EH (cell line): ENCODE data around the gene CMSS1.
A peak's percentile ranks its signal among the peaks of the same experiment; 100 is the strongest.

ENCODE experiments used
- DNase-seq: peaks from one replicate; pipeline ENCODE4 v3.0.0-alpha.2; 2015; ENCODE audit warnings: low read depth

CMSS1 gene

DNA sequence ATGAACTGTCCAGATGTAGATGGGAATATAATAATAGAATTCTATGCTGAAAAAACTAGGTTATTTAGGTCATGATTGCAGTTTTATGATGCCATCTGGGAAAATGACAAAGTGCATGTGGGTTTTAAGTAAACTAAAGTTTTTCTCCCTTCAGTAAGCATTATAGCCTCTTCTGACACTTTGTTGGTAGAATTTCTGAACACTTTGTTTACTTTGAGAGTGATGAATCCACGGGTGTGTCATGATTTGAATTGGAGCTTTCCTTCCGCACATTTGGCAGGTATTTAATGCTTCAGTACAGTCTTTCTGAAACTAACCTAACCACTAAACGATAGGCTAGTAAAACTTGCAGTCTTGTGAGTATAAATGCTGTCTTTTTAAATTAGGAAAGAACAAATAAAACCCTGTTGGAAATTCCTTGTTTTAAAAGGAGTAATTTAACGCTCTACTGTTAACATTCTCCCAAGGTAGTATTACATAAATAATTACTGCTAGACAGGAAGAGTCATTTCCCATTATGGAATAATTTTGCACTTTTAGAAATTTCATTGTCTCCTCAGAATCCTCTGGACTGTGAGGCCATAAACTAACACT, 289.7 kb downstream of the CMSS1 start:
- peak; percentile 50 for DNase-seq

DNA sequence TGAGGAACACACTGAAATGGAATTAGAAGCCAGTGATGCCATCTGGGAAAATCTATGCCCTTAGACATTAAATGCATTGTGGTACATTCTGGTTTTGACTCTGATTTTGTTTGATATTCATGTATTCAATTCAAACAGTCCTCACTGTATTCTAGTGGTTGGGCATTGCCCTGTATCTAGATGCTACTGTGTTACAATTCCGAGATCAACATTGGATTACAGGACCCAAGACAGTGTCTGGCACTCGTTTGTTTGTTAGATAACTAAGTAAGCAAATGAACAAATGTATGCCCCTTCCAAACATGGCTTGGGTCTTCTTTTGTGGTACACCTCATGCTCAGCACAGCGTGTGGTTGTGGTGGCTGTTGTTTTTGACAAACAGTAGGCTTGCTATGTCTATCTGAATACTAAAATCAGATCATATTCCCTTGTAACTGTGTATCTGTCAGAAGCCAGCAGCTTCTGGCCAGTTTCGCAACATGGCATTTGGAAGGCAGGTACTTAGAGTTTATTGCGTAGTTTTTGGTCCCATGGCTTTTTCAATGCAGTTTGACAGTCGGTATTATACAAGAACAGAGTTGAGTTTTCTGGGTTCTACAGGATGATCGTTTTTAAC, 290.9 kb downstream of the CMSS1 start:
- no peak for DNase-seq

DNA sequence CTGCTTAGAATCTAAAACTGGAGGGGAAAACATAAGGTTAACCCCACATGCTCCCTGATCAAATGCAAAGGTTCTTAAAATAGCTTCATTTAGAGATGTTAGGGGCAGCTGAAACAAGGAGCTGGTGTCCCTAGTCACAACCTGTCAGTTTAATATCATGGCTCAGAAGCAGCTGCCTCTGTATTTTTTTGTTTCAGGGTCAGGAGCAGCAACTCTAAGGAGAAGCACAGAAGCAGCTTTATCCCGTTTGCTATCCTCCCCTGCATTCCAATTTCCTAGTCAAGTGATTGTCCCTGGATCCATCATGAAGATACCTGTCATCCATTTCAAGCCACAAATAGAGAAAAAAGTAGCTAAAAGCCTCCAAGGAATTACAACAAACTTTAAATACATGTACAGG, 292.5 kb downstream of the CMSS1 start:
- no peak for DNase-seq

DNA sequence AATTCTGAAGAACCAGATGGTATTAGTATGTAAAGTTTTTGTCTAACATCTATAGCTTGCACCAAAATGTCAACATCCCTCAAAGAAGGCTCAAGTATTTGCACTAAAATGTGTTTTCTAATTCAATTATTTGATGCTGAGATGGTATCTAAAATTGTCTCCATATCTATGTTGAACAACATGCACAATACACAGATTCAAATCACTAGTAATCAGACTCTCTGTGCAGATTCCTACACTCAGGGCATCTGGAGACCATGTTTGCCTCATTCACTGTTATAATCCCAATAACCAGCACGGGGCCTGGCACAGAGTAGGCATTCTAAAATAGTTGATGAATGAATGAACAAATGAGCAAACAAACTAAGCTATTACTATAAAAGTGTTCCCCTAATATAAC, 294.1 kb downstream of the CMSS1 start:
- no peak for DNase-seq

DNA sequence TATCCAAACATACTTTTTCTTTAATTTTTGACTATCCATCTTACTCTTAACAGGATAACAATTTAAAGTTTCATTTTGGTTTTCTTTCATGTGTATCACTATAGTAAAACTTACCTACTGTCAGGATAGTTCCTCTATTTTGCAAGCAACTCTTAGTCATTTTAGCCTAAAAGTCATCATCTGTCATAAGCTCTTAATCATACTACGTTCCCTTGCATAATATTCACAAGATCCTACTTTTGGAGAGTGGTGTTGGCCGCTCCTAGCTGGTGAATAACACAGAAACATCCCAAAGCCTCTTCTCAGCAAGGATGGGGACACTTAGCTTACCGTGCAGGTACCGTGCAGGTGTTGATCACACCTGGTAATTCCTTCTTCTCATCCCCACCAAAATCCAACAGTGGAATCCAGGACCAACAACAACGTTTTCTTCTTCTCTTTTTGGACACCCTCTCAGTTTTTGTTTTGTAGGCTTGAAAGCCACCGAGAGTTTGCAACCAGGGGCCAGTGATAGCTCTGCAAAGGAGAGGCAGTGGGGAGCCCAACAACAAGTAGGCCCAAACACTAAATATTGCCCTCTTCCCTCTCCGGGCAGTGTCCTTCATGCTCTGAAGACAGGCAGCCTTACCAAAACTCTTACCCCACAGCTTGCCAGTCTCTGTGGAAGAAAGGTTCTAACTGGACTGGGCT, 296.2 kb downstream of the CMSS1 start:
- no peak for DNase-seq

DNA sequence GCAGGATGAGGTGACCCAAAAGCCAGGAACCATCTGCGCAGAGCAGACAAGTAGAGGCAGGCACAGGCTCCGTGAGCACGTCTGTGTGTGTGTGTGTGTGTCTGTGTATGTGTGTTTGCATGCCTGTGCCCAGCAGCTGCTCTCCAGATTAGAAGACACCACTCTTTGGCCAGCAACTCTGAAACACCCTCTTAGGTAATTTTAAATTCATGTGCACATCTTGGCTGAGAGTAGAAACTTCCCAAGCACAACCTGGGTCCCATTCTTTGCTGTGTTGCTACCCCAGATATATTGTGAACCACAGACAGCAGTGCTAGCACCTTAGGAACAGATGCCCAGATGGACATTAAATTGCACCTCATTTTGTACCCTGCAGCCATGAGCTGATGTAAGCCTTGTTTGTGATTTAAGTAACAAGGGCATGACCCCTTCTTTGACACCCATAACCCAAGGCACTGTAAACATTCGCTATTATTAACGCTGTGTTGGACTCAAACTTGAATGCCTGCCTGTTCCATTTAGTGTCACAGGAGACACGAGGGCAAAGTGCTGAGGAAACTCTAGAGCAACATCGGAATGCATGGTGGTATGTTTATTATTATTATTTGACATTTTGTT, 296.9 kb downstream of the CMSS1 start, which contains the start of gene FILIP1L:
TSS of gene FILIP1L (minus strand) at position 89 of the 618 bp plus-strand sequence.
- no peak for DNase-seq

DNA sequence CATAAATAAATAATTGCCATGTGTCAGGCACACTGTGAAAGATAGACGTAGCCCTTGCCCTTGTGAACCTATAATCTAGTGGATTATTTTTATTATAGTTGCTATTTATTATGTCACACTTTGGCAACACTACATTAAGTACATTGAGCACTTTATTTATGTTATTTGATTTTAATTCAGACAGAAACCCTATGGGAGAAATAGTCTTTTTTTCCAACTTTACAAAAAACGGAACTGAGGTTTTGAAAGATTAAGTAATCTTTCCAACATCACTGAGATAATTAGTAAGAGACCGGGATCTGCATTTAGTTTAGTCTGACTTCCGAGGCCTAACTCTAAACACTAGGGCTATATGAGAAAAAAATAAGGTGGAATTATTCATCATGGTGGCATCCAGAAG, 299.4 kb downstream of the CMSS1 start:
- no peak for DNase-seq

DNA sequence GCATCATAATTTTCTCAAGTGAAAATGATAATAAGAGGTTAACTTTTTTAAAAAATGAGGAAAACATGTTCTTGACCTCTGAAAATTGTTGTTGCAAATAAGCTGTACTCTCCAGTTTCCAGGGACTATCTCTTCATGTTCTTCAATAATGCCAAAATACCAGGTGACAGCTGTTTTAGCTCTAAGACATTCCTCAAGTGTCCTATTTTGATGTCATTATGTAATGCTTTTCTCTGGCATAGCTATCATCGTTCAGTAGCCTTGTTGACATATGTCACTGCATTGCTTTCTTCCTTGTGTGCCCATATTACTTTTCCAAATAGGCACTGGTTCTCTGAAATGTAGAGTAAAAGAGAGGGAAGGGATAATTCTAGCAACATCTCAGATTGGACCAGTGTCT, 302.4 kb downstream of the CMSS1 start:
- DNase-seq, result no peak

DNA sequence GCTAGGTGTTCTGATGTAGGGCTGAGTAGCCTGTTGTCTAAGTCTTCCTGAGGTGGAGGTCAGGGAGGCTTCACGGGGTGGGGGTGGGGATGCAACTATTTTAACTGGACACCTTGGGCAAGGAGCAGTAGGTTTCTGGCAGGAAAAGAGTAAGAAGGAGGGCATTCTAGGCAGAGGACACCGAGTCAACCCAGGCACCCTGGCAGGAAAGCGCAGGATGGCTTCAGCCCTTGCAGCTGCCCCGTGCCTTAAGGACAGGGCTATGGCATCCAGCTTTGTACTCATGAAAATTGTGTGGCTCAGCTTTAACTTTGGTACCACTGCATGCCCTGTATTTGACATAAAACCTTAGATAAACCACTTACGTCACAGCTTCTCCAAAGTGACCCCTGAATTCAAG, 303.0 kb downstream of the CMSS1 start:
- no peak for DNase-seq

DNA sequence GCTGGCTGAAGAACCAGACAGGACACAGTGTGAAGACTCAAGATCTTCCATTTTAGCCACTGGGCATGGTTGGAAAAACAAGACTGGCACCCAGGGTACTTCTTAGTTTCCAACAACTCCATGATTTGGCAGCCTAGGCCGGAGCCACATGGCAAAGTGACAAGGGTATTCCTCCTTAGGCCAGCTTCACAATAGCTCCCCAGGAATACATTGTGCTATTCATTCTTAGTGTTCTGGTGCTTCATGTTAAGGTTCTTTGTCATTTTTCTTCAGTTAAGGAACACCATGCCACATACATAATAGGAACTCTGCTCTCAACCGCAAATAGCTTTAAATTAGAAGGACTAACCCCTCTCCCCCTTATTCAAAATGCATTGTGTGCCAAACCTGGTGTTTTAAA, 304.7 kb downstream of the CMSS1 start:
- DNase-seq, result no peak

DNA sequence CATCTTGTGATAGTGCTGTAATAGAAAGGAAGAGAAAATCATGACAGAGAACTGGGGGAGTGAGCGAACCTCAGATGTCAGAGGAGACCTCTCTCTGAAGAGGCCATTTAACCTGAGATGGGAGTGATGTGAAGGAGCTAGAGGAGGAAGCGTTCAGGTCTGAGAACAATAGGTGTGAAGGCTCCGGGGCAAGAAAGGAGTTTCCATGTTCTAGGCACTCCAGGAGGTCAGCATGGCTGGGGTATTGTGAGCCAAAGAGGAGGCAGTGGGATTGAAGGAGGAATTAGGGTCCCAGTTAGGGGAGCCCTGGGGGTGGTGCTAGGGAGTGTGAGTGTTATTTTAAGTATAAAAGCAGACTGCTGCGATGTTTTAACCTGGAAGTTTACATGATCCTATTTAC, 305.4 kb downstream of the CMSS1 start:
- no peak for DNase-seq

DNA sequence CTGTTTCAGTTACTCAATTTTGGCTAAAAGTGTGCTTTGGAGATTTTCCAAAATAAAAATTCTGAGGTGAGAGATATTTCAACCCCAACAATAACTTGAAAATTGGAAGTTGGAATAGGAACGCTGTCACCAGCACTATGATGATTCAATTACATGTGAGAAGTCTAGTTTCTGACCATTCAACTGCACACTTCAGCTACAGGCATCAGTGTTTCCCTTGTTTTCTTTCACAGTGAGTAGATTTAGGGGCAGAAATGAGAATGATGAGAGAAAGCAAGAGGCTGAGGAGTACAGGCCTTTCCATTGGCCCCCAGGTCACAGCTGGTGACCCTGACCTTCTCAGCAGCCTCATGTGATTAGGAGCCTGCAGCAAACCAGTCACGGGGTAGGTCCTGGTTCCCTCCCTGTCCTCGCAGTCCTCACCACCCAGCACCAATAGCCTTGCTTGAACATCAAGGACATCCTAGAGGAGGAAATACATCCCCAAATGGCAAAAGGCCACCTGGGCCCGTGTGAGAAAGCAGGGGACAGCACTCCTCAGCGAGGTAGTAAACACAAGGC, 306.6 kb downstream of the CMSS1 start:
- no peak for DNase-seq

DNA sequence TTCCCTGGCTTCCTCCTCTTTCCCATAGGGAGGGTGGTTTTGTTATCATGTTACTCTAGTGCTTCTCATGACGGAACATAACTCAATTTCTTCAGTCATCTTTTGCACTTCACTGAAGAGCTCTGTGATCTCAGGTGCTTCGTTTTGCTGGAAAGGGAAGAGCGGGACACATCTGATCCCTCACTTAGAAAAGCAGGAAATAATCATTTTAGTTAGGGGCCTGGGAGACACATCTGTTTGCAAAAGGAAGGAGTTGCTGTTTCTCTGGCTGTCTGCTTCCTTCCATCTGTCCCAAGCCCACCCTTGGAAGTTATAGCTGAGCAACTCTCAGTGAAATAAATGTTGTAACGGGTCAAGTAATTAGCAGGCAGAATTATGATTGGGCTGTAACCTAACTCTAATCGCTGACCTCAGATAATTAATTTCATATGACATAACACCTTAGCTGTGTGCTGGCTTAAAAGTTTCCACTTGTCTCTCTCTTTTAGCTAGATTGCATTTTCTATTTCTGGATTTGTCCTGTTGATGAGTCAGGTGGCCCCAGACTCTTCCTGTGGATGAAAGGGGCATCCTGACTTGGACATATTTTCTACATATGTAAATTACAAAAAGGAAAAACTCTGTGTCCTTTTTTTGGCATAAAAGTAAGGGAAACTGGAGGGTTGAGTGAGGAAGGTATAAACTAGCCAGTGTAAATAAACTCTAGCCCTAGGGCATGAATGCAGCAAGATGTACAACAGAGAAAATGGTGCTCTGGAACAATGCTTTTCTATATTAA, 307.7 kb downstream of the CMSS1 start:
- peak; percentile 58 for DNase-seq

DNA sequence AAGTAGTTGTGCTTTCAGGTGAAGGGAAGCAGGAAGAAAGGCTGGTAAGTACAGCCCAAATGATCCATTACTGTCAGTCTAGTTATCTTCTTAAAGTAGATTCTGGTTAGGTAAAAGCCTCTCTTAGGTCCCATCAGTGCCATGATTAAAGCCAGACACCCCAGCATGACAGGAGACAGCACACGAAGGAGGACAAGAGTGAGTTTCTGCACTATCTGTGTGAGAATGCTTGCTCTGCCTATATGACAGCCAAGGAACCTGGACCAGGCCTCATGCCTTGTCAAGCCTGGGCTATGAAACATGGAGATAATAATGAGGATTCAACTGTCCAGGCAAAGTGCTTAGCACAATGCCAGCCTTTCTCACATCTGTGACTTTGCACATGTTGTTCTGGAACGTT, 310.1 kb downstream of the CMSS1 start:
- DNase-seq, result no peak

DNA sequence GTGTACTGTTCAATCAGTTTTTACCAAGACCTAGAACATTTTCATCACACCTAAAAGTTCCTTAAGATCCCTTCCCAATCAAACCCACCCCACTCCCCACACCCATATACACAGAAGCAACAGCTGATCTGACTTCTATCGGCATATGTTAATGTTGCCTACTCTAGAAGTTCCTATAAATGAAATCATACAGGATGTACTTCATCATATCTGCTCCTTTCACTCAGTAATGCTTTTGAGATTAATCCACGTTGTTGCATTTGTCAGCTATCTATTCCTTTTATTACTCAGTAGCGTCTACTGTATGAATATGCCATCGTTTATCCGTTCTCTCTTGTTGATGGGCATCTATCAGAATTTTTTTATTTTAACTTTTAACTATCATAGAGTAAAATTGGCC, 310.9 kb downstream of the CMSS1 start:
- no peak for DNase-seq

DNA sequence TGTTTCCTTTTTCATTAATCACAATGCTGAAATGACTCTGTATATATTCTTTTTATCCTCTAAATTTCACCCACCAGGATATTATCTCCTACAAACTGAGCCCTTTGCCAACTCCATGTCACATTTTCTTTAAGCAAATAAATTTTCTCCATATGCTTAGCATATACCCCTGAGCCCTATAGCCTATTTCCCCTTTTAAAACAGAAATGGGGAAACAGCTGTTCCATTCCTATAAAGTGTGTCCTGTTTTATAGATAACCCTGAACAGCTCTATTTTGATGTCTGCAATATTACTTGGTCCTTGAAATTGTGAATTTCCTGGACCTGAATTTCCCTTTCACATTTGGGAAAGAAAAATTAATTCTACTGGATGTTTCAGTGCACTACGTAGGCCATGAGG, 312.3 kb downstream of the CMSS1 start:
- no peak for DNase-seq

DNA sequence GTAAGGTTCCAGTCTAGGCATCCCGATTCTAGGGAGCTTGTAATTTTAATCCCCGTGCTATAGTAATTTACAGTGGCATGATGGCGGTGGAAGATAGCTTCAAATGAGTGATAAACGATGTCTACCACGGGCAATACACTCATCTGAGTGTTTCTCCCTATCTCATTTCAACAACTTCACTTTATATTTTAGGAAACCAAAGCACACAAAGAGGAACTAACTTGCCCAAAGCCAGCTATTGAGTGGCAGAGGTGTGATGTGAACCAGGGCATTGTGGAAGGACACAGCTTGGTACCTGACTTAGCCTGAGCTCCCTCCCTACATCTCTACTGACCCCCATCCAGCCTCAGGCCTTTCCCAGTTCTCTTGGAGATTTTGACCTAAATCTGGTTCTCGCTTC, 313.6 kb downstream of the CMSS1 start:
- DNase-seq, result no peak

DNA sequence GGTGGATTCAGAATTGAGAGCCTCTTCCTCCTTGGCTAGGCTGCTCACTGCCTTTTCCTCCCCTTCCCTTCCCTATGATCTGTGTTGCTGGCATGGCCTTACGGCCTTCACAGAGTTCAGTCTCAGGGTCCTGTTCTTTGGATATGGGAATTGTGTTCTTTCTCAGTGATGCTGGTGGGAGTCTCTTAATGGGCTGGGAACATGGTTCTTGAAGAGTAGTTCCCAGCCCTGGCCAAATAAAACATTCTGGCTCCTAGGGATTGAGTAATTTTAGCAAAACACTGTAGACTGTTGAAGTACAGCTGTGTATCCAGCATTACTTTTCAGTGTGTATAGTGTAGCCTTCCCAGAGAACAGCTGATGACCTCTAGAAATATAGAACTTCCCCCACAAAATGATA, 319.3 kb downstream of the CMSS1 start:
- peak; percentile 38 for DNase-seq

DNA sequence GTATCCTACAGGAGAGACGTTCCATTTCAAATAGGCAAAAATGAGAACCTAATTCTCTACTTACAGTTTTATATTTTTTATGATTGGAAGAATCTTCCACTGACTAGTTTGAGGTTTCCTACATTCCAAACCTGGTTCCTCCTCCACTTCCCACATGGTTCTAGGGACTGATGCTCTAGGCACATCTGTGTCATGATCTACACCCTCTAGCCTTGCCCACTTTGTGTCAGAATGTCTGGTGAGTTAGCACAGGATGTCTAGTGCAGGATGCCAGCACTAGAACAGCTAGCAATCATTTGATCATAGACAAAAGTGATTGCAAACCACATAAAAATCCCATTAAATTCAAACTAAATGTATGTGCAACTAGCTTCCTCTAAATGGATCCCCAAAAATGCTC, 323.3 kb downstream of the CMSS1 start:
- DNase-seq, result no peak

DNA sequence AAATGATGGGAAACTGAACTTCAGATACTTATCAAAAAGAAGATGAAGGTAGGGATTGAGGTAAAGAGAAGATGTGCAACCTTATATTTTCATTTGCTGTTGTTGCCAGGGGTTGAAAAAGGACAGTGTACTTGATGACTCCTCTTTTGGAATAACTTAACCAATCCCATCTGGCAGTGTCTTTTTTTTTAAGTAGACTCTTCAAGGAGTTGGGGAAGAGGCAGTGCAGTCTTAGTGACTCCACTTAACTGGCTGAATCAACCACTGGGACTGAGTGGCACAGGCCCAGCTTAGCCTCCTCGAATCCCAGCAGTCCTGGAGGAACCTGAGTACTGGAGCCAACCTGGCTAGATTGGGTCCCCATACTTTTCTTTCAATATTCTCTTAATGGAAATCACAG, 323.9 kb downstream of the CMSS1 start:
- DNase-seq, result no peak

DNA sequence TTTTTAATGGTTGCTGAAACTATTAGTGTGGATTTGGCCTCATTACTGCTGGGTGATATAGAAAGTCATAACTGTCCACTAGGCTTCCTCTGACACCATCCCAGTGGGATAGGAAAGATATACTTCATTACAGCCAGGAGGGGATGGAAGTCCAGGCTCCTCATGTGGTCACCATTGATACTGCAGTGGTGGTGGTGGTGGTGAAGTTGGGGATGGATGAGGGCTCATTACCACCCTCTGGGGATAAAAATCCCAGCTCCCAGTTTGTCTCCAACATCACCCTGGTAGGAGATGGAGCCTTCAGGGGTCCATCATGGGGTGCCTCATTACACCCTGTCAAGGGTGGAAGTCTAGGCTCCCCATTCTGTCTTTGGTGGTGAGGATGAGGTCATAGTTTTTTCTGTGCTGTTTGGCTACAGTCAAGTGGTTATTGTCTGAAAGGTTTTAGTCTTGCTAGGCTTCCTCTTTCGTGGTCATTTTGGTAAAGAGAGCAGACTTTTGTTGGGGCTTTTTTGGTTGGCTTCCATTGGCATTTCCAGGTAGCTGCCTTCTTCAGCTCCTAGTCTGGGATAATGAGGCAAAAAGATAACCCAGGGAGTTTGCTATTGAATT, 326.7 kb downstream of the CMSS1 start:
- no peak for DNase-seq

DNA sequence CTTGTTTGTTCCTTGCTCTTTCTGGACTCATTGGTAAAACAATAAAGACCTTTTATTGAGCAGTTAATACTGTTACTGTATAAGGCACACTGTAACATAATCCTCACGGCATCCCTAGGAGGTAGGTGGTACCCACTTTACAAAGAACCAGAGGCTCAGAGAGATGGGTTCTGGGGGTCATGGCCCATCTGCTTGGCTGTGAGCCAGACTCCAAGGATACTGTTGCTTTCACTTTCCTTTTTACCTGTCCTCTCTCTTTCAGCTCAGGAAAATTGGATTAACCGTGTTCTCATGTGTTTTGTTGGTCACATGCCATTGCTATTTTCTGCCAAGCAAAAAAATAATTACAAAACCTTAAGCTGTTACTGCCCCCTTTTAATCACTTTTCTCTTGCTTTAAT, 331.5 kb downstream of the CMSS1 start:
- DNase-seq, result no peak
